OCI-LY7 (cell line): ENCODE data around the gene LMOD2.

Source experiments
- EZH2phosphoT487 ChIP-seq: fragments of 200-600 bp; sonication (generic); IDR thresholded peaks from 2 replicates; pipeline ENCODE4 v1.6.1; 2018; ENCODE audit warnings: low read depth, borderline replicate concordance, mild to moderate bottlenecking, mixed run types, antibody characterized with exemption, low read length, moderate library complexity, mixed read lengths
- TF ChIP-seq, protein P1 (sequence below): fragments of 200-600 bp; sonication (generic); conservative IDR thresholded peaks from 2 replicates; pipeline ENCODE4 v1.5.1; 2014; ENCODE audit warnings: mild to moderate bottlenecking, antibody characterized with exemption, low read length, moderate library complexity, mixed read lengths

DNA sequence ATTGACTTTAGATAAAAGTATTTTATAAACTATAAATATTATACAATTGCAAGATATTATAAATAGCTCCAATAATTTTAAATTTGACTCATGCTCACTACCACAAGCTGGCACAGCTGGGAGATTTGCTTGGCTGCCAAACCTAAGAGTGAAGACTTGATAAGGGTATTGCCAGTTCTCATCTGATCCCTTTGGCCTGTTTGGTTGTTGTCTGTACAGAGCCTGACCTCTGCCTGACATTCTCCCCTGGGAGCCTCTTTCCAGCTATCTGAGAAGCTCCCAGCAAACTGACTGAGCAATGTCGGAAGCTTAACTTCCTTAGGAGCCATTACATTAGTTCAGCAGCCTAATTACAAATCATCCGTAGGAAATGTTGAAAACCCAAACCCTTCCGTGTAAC, 10.2 kb upstream of the LMOD2 start:
- TF ChIP-seq EZH2phosphoT487 = no peak
- TF ChIP-seq, protein P1, sequence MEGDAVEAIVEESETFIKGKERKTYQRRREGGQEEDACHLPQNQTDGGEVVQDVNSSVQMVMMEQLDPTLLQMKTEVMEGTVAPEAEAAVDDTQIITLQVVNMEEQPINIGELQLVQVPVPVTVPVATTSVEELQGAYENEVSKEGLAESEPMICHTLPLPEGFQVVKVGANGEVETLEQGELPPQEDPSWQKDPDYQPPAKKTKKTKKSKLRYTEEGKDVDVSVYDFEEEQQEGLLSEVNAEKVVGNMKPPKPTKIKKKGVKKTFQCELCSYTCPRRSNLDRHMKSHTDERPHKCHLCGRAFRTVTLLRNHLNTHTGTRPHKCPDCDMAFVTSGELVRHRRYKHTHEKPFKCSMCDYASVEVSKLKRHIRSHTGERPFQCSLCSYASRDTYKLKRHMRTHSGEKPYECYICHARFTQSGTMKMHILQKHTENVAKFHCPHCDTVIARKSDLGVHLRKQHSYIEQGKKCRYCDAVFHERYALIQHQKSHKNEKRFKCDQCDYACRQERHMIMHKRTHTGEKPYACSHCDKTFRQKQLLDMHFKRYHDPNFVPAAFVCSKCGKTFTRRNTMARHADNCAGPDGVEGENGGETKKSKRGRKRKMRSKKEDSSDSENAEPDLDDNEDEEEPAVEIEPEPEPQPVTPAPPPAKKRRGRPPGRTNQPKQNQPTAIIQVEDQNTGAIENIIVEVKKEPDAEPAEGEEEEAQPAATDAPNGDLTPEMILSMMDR = no peak
